Keratinocyte (primary cell): ENCODE results near the gene SRGAP3. TPM values are rescaled to one million over a fixed set of nuclear protein-coding genes. Genes with fewer than 3 reads are reported as not detected.

Experiments
- DNase-seq: peaks from one replicate; pipeline ENCODE4 v3.0.0-alpha.2; 2011; ENCODE audit warnings: low read depth, missing footprints, low spot score
- FAIRE-seq: peaks from 2 replicates; lab custom pipeline; 2011; peaks lifted over from hg19 to GRCh38; lab: Jason Lieb, UNC
- H2AFZ ChIP-seq: 2 replicates; pipeline ENCODE4 v1.6.0; 2012; ENCODE audit warnings: low read length, control low read depth, inconsistent platforms; ENCODE audit not compliant: control insufficient read depth
- H3K27ac ChIP-seq: 2 replicates; pipeline ENCODE4 v1.5.1; 2011; ENCODE audit warnings: low read length; ENCODE audit not compliant: control insufficient read depth, insufficient read depth
- H3K27me3 ChIP-seq: 3 replicates; pipeline ENCODE4 v1.6.0; 2011; ENCODE audit warnings: low read length; ENCODE audit not compliant: control insufficient read depth, insufficient read depth; ENCODE audit errors: extremely low read depth
- H3K36me3 ChIP-seq, 2 experiments: 2 replicates in 1 of 2; 3 replicates in 1 of 2; pipeline ENCODE4 v1.5.1; 2011; ENCODE audit warnings: low read length in 2 of 2, mild to moderate bottlenecking in 1 of 2; ENCODE audit not compliant: control insufficient read depth in 2 of 2, insufficient read depth in 2 of 2; ENCODE audit errors: extremely low read depth in 1 of 2
- H3K4me1 ChIP-seq: 3 replicates; pipeline ENCODE4 v1.5.1; 2011; ENCODE audit warnings: low read length; ENCODE audit not compliant: control insufficient read depth, insufficient read depth; ENCODE audit errors: extremely low read depth
- H3K4me2 ChIP-seq: 3 replicates; pipeline ENCODE4 v1.6.0; 2011; ENCODE audit warnings: low read depth, low read length; ENCODE audit not compliant: control insufficient read depth, insufficient read depth; ENCODE audit errors: extremely low read depth
- H3K4me3 ChIP-seq, 3 experiments: fragments of 200-600 bp in 1 of 3; sonication (generic) in 1 of 3; 2 replicates in 2 of 3; 3 replicates in 1 of 3; pipeline ENCODE4 v1.5.1; 2011 to 2016; ENCODE audit warnings: low read length in 3 of 3, mild to moderate bottlenecking in 3 of 3, control low read depth in 2 of 3, inconsistent platforms in 1 of 3, low read depth in 1 of 3, mixed read lengths in 1 of 3, mixed run types in 1 of 3, moderate library complexity in 1 of 3; ENCODE audit not compliant: control insufficient read depth in 2 of 3, insufficient read depth in 2 of 3; ENCODE audit errors: extremely low read depth in 1 of 3
- H3K79me2 ChIP-seq: 2 replicates; pipeline ENCODE4 v1.6.0; 2012; ENCODE audit warnings: low read length; ENCODE audit not compliant: control insufficient read depth, insufficient read depth
- H3K9ac ChIP-seq: 3 replicates; pipeline ENCODE4 v1.6.0; 2011; ENCODE audit warnings: low read length; ENCODE audit not compliant: control insufficient read depth, insufficient read depth; ENCODE audit errors: extremely low read depth
- H3K9me1 ChIP-seq: 3 replicates; pipeline ENCODE4 v1.6.0; 2011; ENCODE audit warnings: low read length; ENCODE audit not compliant: control insufficient read depth, insufficient read depth; ENCODE audit errors: extremely low read depth
- H3K9me3 ChIP-seq: 2 replicates; pipeline ENCODE4 v1.5.1; 2012; ENCODE audit warnings: low read depth, low read length; ENCODE audit not compliant: control insufficient read depth
- H4K20me1 ChIP-seq: 3 replicates; pipeline ENCODE4 v1.6.0; 2011; ENCODE audit warnings: low read length; ENCODE audit not compliant: control insufficient read depth, insufficient read depth; ENCODE audit errors: extremely low read depth
- CTCF ChIP-seq, 3 experiments: IDR thresholded peaks in 1 of 3; conservative IDR thresholded peaks in 1 of 3; optimal IDR thresholded peaks in 1 of 3; 2 replicates in 2 of 3; 3 replicates in 1 of 3; pipeline versions ENCODE3 to v1.5.1; 2011; ENCODE audit warnings: low read length in 3 of 3, mild to moderate bottlenecking in 3 of 3, moderate library complexity in 2 of 3, control low read depth in 1 of 3, inconsistent platforms in 1 of 3; ENCODE audit not compliant: insufficient read depth in 2 of 3; ENCODE audit errors: extremely low read depth in 1 of 3
- EZH2 ChIP-seq: IDR thresholded peaks from one replicate; pipeline ENCODE4 v1.6.1; 2012; ENCODE audit warnings: inconsistent platforms, mild to moderate bottlenecking, low read length, moderate library complexity
- dilution Hi-C: fragments of 300-500 bp; cut with MboI; formaldehyde crosslinking; loops from one replicate; pipeline ENCODE4 v1.7.0; 2020; ENCODE audit warnings: low sequenced_read_pairs; ENCODE audit not compliant: extremely low pct_ligation_motif_present
- polyA plus RNA-seq, 5 experiments: library from polyadenylated mRNA; depleted of rRNA in 3 of 5; stranded (reverse) in 3 of 5; stranded (forward) in 1 of 5; unstranded in 1 of 5; fragments of >200 nt; gene quantifications; 1 replicate in 1 of 5; 2 replicates in 3 of 5; 3 replicates in 1 of 5; pipeline versions ENCODE4 v1.2.1 to v1.2.3, GENCODE V29; 2011 to 2012; ENCODE audit warnings: missing spikeins in 2 of 5, low read depth in 1 of 5, low replicate concordance in 1 of 5

Gene SRGAP3
- polyA plus RNA-seq, 1 donor (not counting 4 experiments of a cell fraction or from before 2014, with no cell fraction given), result 7.2 TPM

GRCh38 chr3:9136746-9137465 lies 112.5 kb downstream of the SRGAP3 start:
- no peak overlapping the region for H3K4me2 ChIP-seq
- no peak for FAIRE-seq

GRCh38 chr3:9135930-9136525 lies 113.4 kb downstream of the SRGAP3 start:
- Histone ChIP-seq H3K4me2 (no peak overlapping the region), H2AFZ (no peak overlapping the region), H4K20me1 (no peaks in the 10 kb centered on the region)

More at GRCh38 chr3:9136746-9137465, 112.5 kb downstream of the SRGAP3 start:
- Histone ChIP-seq H3K9me1 (no peaks in the 10 kb centered on the region), H4K20me1 (no peaks in the 10 kb centered on the region), H3K36me3 (peaks cover 0 to 4% of the 10 kb centered on the region in 2 experiments), H3K9me3 (no peaks in the 10 kb centered on the region), H3K4me1 (peaks cover 10% of the 10 kb centered on the region), H3K79me2 (peaks cover 2% of the 10 kb centered on the region), H2AFZ (no peak overlapping the region), H3K4me3 (no peak overlapping the region), H3K27me3 (no peaks in the 10 kb centered on the region), H3K9ac (no peak overlapping the region), H3K27ac (no peak overlapping the region)
- TF ChIP-seq CTCF (optimal IDR thresholded peaks at IDR 0.05 in 1 of 3, IDR thresholded peaks at IDR 0.05 in 1 of 3, conservative IDR thresholded peaks at IDR 0.05 in 1 of 3; ENCODE audit: extremely low read depth in 1 of 3, insufficient read depth in 2 of 3, low read length in 3 of 3) (no peak), EZH2 (no peak)
- DNase-seq, result no peak
- dilution Hi-C loops, result no loop called here

More at GRCh38 chr3:9135930-9136525, 113.4 kb downstream of the SRGAP3 start:
- H3K9me3 ChIP-seq, result no peaks in the 10 kb centered on the region
- H3K36me3 ChIP-seq, result peaks cover 0 to 4% of the 10 kb centered on the region in 2 experiments
- dilution Hi-C loops, result no loop called here
- no peaks in the 10 kb centered on the region for H3K9me1 ChIP-seq
- TF ChIP-seq CTCF (optimal IDR thresholded peaks at IDR 0.05 in 1 of 3, IDR thresholded peaks at IDR 0.05 in 1 of 3, conservative IDR thresholded peaks at IDR 0.05 in 1 of 3; ENCODE audit: extremely low read depth in 1 of 3, insufficient read depth in 2 of 3, low read length in 3 of 3) (no peak), EZH2 (no peak)
- H3K9ac ChIP-seq, result no peak overlapping the region
- no peak overlapping the region for H3K27ac ChIP-seq
- FAIRE-seq, result no peak
- H3K4me3 ChIP-seq, result no peak overlapping the region
- peaks cover 7% of the 10 kb centered on the region for H3K4me1 ChIP-seq
- H3K79me2 ChIP-seq, result peaks cover 3% of the 10 kb centered on the region
- no peak for DNase-seq
- H3K27me3 ChIP-seq, result no peaks in the 10 kb centered on the region
